Middle frontal gyrus (tissue), 1 donor: ENCODE data around the gene TWF1.
"Not testable (repeated sequence)": the region's sequence is repeated elsewhere in the genome, so short reads cannot be mapped to it uniquely, and the experiment has no call there.

Experiments used
- DNase-seq: peaks from one replicate; pipeline ENCODE4 v3.0.0-alpha.2; 2015; ENCODE audit warnings: low spot score; ENCODE audit errors: extremely low spot score

TWF1 gene

DNA sequence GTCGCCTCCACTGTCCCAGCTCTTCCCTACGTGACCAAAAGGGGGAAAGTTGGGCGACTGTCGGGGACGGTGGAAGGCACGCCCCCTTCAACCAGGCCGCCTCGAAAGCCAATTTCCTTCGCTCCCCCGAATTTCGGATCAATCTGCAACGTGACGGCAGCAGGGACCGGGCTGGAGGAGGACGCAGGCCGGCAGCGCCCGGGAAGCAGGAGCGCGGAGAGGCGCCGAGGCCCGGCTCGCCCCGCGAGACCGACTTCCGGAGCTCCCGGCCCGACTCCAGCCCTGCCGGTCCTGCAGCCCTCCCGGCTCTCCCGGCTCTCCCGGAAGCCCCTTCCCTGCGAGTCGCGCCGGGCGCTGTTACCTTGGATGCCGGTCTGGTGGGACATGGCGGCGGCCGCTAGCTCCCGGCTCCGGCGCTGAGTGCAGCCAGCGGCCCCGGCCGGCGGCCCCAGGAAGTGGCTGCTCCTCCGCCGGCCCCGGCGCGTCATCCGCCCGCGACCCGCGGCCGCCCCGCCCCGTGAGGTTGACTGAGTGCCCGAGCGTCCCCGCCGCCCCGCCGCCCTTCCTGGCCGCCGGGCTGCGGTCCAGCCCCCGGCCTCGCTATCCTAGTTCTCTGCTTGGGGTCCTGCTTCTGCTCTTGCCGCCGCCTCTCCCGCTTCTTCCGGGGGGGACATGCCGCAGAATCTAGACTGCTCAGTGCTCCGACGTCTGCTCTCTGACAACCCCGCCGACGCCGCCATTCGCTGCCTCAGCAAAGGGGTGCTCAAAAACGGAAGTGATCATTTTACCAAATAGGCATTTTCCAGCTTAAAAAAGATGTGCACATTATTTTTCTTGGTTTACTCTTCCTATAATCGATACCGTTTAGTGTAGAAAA lies at the start of gene TWF1:
TWF1 (minus strand) TSS at position 458 of the 877 bp plus-strand sequence; CDS start at position 386, 72 bp downstream.
- DNase-seq, result peak; percentile 68

DNA sequence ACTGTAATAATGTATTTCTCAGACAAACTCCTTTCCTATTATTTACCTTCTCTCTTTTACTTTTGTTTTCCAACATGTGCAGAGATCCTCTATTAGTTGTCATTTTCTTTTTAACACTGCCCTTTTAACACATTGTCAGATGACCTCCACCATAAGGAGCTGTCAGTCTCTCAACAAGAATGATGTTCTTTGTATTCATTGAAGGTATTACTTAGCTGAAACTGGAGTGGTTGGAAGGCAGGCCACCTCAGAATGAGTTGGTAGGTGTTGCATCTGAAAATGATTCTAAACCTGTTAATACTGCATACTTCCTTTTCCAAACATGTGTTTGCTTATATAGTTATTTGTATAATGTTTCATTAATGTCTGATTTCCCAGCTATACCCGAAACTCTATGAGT lies 46.6 kb upstream of the TWF1 start:
- DNase-seq, result no peak

GRCh38 chr12:43848786-43849185 lies 42.7 kb upstream of the TWF1 start:
- no peak for DNase-seq

- DNase-seq, result no peak
Measured at GRCh38 chr12:43848226-43848507, 42.0 kb upstream of the TWF1 start.

DNA sequence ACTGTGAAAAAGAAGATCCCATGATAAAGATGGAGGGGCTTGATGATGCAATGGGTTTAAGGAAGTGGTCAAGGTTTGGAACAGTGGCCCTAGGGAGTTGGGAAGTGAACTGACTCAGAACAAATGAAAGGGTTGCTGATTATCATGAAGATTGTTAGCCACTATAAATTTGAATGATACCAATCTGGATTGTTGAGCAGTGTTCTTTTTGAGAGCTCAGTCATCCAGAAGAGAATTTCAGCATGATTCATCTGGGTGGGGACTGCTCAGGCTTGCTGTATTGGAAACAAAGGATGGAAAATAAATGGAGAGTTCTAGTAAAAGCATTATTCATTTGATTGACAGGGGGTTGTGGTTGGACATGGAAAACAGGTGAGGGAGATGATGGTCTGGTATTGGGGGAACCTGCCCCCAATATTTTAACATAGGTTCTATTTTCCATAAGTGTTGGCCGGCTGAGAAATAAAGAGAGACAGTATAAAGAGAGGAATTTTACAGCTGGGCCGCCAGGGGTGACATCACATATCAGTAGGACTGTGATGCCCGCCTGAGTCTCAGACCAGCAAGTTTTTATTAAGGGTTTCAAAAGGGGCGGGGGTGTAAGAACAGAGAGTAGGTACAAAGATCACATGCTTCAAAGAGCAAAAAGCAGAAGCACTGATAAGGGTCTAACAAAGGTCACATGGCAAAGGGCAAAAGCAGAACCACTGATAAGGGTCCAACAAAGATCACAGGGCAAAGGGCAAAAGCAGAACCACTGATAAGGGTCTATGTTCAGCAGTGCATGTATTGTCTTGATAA lies 41.5 kb upstream of the TWF1 start:
- DNase-seq, result not testable (repeated sequence)

DNA sequence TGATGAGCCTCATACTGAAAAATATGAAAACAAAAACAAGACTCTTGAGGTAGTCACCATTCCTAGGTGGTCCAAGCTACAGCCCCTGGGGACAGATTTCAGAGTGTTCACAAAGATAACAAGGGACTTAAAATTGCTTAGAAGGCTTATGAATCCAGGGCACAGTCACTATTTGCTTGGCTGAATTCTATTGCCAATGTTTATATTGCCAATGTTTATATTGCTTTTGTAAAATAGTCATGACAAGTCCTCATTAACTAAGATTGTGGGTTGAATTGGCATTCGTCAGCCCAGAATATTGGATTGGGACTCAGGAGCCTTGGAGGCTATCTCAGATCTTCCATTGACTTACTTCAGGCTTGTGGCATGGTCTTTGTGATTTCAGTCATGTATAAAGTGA lies 36.1 kb upstream of the TWF1 start:
- DNase-seq, result no peak

DNA sequence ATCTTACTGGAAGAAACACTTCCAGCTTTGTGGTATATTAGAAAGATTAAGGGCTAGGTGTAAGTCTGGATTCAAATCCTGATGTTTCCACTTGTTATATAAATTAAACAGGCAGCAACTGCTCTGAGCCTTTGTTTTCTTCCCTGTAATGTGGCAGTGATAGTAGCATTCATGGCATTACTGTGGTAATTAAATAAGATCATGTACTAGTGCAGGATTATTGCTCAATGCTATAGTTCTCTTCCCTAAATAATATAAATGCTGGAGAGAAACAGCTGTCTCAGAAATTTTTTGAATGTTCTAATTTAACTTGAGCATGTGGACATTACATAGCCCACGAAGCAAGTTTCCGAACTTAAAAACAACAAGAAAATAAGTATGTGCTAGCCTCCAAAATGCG lies 35.1 kb upstream of the TWF1 start:
- DNase-seq, result no peak

GRCh38 chr12:43840338-43840737 lies 34.2 kb upstream of the TWF1 start:
- no peak for DNase-seq

- DNase-seq, result no peak
Measured at GRCh38 chr12:43836475-43836989, 30.4 kb upstream of the TWF1 start.

DNA sequence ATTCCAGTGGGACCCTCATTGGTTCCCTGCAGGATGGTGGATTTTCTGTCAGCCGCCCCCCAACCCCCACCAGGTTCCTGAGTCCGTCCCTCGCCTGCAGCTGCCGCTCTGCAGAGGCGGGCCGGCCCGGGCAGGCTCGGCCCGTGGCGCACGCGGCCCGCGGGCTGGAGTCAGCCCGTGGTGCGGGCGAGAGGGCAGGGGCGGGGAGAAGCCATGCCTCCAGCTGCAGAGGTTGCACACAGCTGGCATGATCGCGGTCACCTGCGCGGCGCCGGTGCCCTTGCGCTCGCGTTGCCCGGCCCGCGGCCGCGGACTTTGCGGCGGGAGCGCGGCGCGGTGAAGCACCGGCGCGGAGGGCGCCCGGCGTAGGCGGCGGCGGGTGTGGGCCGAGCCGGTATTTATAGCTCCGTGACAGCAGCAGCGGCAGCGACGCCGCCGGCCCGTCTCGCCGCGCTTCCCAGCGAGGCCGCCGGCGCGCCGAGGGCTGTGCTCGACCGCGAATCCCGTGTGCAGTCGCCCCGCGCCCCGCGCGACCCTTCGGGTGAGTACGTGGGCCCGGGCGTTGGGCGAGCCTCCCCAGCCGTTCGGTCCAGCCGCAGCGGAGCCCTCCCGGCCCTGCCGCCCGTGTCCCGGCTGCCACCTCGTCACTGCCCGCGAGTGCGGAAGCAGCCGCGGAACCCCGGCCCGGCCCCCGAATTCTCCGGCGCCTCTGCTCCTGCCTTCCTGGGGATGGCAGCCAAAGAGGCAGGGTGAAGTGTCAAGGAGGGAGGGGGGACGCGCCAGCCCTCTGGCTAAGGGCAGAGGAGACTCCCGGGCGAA lies 29.7 kb upstream of the TWF1 start, which contains the start of gene TMEM117:
TMEM117 (plus strand) TSS at position 426 of the 819 bp plus-strand sequence.
- DNase-seq, result no peak

DNA sequence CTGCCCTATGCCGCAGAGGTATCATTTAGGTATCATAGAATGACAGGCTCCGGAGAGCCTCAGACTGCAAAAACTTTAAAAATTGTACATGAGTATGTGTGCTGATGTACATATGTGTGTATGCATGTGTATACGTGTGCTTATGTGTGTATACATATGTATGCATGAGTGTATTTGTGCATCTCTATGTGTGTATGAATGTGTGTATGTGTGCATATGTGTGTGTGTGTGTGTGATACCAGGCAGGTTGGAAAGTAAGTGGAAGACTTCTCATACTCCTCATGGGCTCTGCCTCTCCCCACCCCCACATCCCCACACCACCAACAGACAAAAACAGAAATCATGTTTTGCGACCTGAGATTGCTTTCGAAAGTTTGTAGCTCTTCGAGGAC lies 29.1 kb upstream of the TWF1 start:
- DNase-seq, result no peak

GRCh38 chr12:43832463-43833168 lies 26.5 kb upstream of the TWF1 start:
- DNase-seq, result no peak

DNA sequence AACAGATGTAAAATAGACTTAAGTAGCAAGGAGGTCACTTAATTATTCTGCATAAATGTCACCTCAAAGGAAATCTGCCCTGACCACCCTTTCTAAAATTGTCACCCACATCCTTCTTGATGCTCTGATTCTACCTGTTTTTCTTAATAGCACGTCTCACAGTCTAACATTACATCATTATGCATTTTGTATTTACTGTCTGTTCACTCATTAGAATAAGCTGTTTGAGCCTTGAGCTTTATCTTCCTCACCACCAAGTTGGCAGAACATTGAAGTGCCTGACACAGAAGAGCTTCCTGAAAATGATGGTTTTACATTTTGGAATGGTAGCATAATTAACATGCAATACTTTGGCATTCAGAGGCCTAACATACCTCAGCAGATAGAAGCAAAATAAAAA lies 21.0 kb upstream of the TWF1 start:
- DNase-seq, result no peak

DNA sequence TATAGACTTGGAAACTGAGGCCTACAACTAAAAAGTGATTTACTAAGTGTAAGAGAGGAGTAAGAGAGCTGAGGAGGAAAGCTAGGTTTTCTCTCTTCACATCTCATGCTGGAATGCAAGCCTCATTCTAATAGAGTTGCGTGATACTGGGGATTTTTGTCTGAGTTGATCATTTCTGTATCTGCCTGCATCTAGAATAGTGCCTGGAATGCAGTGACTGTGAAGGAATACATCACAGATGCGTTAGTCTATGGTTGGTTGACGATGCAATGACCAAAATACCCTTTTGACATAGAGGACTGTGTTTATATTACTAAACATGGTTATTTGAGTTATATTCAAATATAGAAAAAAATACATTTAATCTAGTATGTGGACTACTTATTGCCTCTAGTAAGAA lies 20.6 kb upstream of the TWF1 start:
- no peak for DNase-seq

DNA sequence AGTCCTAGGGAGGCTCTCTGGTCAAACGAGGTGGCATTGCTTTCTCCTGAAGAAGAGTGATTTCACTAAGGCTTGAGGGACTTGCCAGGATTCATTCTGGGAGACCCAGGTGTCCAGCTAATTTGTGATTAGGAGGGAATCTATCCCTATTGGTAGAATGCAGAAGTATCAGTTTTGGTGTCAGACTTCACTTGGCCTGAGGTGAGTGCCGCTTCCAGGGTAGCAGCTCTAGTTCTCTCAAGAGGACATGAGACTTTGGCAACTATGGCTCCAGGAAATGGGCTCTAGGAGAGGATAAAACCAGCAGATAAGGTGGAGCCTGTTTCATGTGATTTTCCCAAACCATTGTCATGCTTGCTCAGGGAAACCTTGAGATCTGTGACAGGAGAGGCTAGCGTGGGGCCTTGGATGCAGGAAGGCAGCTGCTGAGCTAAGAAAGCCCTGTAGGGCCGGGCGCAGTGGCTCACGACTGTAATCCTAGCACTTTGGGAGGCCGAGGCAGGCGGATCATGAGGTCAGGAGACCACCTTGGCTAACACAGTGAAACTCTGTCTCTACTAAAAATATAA lies 18.2 kb upstream of the TWF1 start:
- no peak for DNase-seq

DNA sequence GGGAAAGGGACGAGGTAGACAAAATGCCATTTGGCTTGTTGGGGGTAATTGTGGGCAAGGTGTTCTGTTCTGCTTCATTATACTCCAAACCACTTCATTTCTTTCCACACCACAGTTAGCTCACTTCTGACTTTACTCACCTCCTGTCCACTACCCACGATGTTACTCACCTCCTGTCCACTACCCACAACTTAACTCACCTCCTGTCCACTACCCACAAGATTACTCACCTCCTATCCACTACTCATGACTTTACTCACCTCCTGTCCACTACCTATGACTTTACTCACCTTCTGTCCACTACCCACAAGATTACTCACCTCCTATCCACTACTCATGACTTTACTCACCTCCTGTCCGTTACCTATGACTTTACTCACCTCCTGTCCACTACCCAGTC lies 10.1 kb upstream of the TWF1 start:
- DNase-seq, result no peak

DNA sequence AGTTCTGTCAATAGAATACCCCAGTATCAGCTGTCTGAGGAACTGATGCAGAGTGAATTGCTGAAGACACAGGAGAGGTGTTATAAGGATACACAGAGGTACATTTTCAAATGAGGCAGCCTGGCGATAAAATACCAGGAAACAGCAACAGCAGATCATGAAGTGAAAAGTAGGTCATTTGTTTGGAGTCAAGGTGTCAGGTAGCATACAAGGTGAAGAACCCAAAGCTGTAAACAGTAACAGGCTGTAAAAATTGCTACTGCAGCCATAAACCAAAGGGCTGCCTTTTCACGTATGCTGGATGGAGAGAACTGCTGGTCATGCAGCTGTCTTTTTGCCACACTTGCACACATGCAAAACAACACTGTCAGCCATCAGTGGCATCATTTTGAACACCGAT lies 9.3 kb upstream of the TWF1 start:
- no peak for DNase-seq

DNA sequence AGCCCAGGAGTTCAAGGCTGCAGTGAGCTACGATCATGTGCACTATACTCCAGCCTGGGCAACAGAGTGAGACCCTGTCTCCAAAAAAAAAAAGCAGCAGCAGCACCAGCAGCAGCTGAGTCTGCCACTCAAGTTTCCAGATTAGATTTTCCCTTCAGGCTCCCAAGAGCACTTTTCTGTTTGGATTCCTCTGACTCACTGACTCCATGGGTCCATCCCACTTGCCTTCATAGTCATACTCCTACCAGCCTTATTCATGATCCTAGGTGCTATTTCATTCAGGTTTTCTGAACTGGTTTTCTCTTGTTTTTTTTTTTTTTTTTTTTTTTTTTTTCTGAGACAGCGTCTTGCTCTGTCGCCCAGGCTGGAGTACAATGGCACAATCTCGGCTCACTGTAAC lies 6.8 kb upstream of the TWF1 start:
- DNase-seq, result no peak

- DNase-seq, result no peak
Measured at GRCh38 chr12:43812057-43812456, 5.9 kb upstream of the TWF1 start.

GRCh38 chr12:43807386-43807785 lies 1.3 kb upstream of the TWF1 start:
- DNase-seq, result no peak

DNA sequence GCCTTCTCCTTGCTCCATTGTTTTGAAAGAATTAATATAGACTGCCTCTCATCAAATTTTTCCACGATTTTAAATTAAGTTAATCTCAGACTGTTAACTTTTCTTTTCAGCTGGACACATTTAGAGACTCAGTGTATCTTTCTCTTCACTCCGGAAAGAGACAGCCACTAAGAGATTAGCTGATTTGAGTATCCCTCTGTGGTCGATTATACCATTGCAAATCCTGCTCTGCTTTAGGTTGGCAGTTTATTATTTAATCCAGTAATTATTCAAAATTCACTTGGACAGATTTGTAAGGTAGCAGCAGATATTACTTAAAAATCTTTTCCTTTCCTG lies 588 bp upstream of the TWF1 start:
- DNase-seq, result no peak
